Ishikawa (cell line): ENCODE results near the gene HCN1.

Experiments
- EP300 ChIP-seq: IDR thresholded peaks from 2 replicates; pipeline ENCODE4 v1.6.1; 2012; ENCODE audit warnings: borderline replicate concordance
- TF ChIP-seq, protein P1 (sequence below): IDR thresholded peaks from 2 replicates; pipeline ENCODE4 v1.6.1; 2012; ENCODE audit warnings: low read depth, mild to moderate bottlenecking

DNA sequence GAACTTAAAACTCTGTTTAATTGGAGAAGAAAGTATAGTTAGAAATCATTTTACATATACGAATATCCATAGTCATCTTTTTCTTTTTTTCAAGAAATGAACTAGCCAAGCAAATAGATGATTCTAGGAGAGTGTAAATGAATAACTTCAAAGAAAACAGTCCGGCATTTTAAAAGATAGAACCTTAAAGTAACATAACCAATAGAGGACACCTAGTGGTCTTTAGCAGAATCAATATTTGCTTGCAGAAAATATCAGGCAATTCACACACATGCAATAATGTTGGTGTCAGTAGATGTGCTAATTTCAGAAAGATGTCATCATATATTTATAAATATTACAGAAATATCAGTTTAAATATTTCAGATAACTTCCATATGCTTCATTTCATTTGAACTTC, 57.1 kb downstream of the HCN1 start:
- TF ChIP-seq, protein P1, sequence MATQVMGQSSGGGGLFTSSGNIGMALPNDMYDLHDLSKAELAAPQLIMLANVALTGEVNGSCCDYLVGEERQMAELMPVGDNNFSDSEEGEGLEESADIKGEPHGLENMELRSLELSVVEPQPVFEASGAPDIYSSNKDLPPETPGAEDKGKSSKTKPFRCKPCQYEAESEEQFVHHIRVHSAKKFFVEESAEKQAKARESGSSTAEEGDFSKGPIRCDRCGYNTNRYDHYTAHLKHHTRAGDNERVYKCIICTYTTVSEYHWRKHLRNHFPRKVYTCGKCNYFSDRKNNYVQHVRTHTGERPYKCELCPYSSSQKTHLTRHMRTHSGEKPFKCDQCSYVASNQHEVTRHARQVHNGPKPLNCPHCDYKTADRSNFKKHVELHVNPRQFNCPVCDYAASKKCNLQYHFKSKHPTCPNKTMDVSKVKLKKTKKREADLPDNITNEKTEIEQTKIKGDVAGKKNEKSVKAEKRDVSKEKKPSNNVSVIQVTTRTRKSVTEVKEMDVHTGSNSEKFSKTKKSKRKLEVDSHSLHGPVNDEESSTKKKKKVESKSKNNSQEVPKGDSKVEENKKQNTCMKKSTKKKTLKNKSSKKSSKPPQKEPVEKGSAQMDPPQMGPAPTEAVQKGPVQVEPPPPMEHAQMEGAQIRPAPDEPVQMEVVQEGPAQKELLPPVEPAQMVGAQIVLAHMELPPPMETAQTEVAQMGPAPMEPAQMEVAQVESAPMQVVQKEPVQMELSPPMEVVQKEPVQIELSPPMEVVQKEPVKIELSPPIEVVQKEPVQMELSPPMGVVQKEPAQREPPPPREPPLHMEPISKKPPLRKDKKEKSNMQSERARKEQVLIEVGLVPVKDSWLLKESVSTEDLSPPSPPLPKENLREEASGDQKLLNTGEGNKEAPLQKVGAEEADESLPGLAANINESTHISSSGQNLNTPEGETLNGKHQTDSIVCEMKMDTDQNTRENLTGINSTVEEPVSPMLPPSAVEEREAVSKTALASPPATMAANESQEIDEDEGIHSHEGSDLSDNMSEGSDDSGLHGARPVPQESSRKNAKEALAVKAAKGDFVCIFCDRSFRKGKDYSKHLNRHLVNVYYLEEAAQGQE: no peak
- TF ChIP-seq EP300: no peak
